Stimulated activated CD4-positive, alpha-beta T cell treated with anti-CD3 and anti-CD28 coated beads, Interleukin-1b, Interleukin-23, amount 100 ng/mL, for 1 hour (primary cell): ENCODE measurements around the gene RELL1.

Source experiments
- DNase-seq, 2 donors: peaks; one replicate each; pipeline ENCODE4 v3.0.0-alpha.2; 2020; ENCODE audit warnings: low read depth in 2 of 2

The RELL1 gene

GRCh38 chr4:37599092-37599790 is 86.9 kb downstream of the RELL1 start:
- no peak for DNase-seq

DNA sequence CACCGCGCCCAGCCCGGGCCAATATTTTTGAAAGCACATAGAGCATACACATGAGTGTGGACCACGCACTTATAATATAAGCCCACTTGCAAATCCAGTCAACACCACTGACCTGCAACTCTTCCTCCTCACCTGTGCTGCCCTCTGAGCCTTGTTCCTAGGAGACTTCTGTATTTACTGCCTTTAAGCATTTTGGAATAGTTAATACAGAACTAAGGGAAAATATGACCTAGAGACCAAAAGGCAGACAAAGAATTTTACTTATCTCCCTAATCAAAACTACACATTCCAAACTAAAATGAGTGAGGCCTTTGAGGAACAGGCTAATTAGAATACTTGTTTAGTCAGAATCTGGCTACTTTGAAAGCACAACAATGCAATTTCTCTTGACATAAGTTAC is 89.1 kb downstream of the RELL1 start:
- no peak for DNase-seq

GRCh38 chr4:37595875-37596680 is 90.1 kb downstream of the RELL1 start:
- DNase-seq, result no peak

- no peak for DNase-seq
Measured at GRCh38 chr4:37594099-37594498, 92.1 kb downstream of the RELL1 start.

DNA sequence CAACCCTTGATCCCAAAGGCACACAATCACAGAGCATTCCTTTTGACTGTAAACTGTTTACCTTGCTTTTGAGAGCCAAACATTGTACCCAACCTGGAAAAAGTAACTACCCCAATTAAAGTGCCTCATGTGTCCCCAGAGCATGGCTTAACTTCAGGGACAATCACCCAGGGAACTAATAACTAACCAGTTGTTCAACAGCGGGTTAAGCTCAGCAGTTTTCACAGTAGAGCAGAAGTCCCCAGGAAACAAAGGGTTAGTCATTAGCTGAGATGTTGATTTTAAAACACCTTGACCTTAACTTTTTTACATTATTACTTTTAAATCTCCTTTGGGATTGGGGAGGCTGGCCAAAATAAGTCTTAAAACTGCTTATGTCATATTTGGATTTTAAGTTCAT is 94.8 kb downstream of the RELL1 start:
- no peak for DNase-seq

DNA sequence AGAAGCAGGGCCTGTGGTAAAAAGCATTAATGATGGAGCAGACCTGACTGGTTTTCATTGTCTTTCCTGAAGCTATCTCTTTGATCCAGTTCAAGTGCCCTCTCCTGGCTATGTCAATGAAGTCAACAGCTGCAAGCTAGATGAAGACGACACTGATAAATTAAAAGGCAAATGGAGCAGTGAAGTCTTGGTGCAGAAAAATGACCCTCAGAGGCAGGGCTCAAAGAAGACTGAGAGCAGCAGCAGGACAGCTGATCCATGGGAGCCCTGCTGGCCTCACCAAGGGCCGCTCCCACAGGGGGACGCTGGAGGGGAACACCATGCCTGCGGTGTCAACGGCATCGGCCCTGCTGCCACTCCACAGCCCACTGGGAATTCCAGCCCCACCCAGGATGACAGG is 96.2 kb downstream of the RELL1 start:
- no peak for DNase-seq

GRCh38 chr4:37588150-37588549 is 98.0 kb downstream of the RELL1 start:
- no peak for DNase-seq

DNA sequence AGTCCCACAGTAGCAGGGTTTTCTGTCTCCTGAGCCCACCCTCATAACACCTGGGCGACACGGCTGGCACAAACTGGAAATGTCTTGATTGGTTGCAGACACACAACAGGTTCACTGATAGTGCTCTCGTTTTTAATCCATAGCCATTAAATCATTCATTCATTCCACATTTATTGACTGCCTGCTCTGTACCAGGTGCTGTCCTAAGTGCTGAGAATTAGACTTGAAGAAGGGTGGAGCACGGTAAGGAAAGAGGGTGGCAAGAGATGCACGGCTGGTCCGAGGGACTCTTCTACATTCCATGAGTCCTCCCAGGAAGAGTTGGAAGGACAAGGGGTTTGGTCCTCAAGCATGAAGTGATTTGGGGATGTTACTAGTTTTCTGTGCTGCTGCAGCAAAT is 100.0 kb downstream of the RELL1 start:
- DNase-seq, result no peak

- no peak for DNase-seq
Measured at GRCh38 chr4:37584493-37585060, 101.6 kb downstream of the RELL1 start.

GRCh38 chr4:37584071-37584470 is 102.1 kb downstream of the RELL1 start:
- no peak for DNase-seq

GRCh38 chr4:37573566-37573965 is 112.6 kb downstream of the RELL1 start:
- no peak for DNase-seq

DNA sequence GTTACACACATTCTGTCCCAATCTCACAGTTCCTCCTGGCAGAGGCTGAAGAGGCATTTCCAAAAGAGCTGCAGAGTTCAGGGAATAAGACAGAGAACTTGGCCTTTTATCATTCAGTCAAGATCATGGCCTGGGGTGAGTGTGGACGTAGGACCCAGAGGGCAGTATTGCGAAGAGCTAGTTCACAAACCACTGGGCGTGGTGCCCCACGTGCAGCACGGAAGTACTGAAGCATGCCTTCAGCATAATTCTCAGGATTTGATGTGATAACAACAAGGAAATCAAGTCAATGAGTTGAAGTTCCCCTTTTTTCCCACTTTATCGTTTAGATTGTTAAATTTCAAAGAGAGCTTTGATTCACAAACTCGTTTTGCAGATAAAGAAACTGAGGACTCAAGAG is 117.7 kb downstream of the RELL1 start:
- no peak for DNase-seq

GRCh38 chr4:37567836-37568235 is 118.3 kb downstream of the RELL1 start:
- no peak for DNase-seq

DNA sequence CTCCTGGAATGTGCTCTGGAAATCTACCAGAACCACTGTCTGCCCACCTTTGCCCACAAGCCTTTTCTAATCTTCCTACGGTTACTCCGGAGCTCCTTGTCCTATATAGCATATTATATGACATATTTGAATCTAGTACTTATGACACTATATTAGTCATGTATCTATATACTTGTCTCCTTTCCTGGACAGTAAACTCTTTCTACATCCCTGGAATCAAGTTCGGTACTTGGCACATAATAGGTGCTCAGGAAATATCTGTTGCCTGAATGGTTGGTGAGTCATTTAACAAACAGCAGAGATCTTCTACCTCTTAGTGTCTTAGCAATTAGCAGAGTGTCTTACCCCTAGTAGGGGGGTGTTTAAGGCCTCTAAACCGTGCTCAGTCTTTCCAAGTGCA is 123.6 kb downstream of the RELL1 start:
- DNase-seq, result no peak

- DNase-seq, result no peak
Measured at GRCh38 chr4:37561803-37562207, 124.4 kb downstream of the RELL1 start.

DNA sequence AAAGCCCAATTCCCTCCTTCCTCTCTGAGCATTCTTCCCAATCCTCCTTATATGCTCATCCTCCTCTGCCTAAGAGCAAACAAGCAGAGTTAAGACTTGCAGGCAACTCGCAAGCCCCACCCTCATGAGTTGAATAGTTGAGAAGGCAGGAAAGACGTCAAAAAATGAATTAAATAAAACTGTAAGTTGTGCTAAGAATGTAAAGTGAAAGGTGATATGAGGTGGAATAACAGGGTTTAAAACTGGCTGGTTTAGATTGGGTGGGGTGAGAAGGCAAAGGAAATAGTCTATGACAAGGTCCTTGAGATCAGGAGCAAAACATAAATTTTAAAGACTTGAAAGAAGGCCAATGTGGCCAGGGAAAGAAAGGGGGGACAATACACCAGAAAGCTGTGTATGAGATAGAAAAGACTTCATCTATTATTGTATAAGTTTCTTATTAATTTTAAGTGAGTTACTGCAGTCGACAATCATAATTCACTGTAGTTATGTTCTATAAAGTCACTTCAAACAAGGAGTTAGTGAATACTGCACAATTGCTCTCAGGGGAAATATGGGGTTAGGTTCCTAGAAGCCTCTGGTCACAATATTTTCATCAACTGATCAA is 124.9 kb downstream of the RELL1 start:
- no peak for DNase-seq
